MG63 (cell line): Measurements from ENCODE around the gene PLAAT3. TPM values are rescaled to one million over a fixed set of nuclear protein-coding genes. Genes with fewer than 3 reads are reported as not detected.
A peak's percentile ranks its signal among the peaks of the same experiment; 100 is the strongest.
"Not testable (repeated sequence)": the region's sequence is repeated elsewhere in the genome, so short reads cannot be mapped to it uniquely, and the experiment has no call there.

Experiments
- DNase-seq: peaks from one replicate; pipeline ENCODE4 v3.0.0-alpha.2; 2020
- H3K27me3 ChIP-seq: fragments of 250-450 bp; sonication (Bioruptor Pico); 2 replicates; pipeline ENCODE4 v1.5.1; 2020; ENCODE audit warnings: mild to moderate bottlenecking, moderate library complexity
- H3K36me3 ChIP-seq: fragments of 250-450 bp; sonication (Bioruptor Pico); 2 replicates; pipeline ENCODE4 v1.5.1; 2020; ENCODE audit warnings: mild to moderate bottlenecking, moderate library complexity
- H3K4me3 ChIP-seq: fragments of 250-450 bp; sonication (Bioruptor Pico); 2 replicates; pipeline ENCODE4 v1.5.1; 2020; ENCODE audit warnings: mild to moderate bottlenecking, moderate library complexity
- H3K9me3 ChIP-seq: fragments of 250-450 bp; sonication (Bioruptor Pico); 2 replicates; pipeline ENCODE4 v1.5.1; 2020; ENCODE audit warnings: mild to moderate bottlenecking, moderate library complexity
- total RNA-seq: library from RNA; depleted of rRNA; stranded (reverse); fragments of >200 nt; shearing (Covaris generic); gene quantifications from 2 replicates; pipeline ENCODE4 v1.2.3, GENCODE V29; 2014; ENCODE audit warnings: low replicate concordance

Gene PLAAT3
- total RNA-seq, 1 experiment from 2014 or later = 28.8 TPM

GRCh38 chr11:63586451-63587166 is 27.6 kb downstream of the PLAAT3 start:
- H3K9me3 ChIP-seq = no peaks in the 10 kb centered on the region; the same call in 1 of the 2 replicates
- no peaks in the 10 kb centered on the region for H3K27me3 ChIP-seq
- no peak overlapping the region for H3K4me3 ChIP-seq
- no peak for DNase-seq
- H3K36me3 ChIP-seq = no peaks in the 10 kb centered on the region

- Histone ChIP-seq H3K9me3 (no peaks in the 10 kb centered on the region; the same call in none of the 2 replicates), H3K36me3 (no peaks in the 10 kb centered on the region), H3K27me3 (no peaks in the 10 kb centered on the region), H3K4me3 (no peak overlapping the region)
- no peak for DNase-seq
Measured at GRCh38 chr11:63583357-63583677, 30.9 kb downstream of the PLAAT3 start.

DNA sequence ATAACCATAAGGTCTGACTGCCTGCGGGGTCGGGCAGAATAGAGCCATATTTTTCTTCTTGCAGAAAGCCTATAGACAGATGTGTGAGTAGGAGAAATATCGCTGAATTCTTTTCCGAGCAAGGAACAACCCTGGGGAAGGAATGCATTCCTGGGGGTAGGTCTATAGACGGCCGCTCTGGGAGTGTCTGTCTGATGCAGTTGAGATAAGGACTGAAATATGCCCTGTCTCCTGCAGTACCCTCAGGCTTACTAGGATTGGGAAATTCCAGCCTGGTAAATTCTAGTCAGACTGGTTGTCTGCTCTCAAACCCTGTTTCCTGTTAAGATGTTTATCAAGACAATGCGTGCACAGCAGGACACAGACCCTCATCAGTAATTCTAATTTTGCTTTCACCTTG is 33.0 kb downstream of the PLAAT3 start:
- not testable (repeated sequence) for H3K27me3 ChIP-seq, DNase-seq, H3K9me3 ChIP-seq, H3K36me3 ChIP-seq, H3K4me3 ChIP-seq

GRCh38 chr11:63578882-63579281 is 35.4 kb downstream of the PLAAT3 start:
- not testable (repeated sequence) for DNase-seq, H3K27me3 ChIP-seq, H3K4me3 ChIP-seq, H3K9me3 ChIP-seq, H3K36me3 ChIP-seq

DNA sequence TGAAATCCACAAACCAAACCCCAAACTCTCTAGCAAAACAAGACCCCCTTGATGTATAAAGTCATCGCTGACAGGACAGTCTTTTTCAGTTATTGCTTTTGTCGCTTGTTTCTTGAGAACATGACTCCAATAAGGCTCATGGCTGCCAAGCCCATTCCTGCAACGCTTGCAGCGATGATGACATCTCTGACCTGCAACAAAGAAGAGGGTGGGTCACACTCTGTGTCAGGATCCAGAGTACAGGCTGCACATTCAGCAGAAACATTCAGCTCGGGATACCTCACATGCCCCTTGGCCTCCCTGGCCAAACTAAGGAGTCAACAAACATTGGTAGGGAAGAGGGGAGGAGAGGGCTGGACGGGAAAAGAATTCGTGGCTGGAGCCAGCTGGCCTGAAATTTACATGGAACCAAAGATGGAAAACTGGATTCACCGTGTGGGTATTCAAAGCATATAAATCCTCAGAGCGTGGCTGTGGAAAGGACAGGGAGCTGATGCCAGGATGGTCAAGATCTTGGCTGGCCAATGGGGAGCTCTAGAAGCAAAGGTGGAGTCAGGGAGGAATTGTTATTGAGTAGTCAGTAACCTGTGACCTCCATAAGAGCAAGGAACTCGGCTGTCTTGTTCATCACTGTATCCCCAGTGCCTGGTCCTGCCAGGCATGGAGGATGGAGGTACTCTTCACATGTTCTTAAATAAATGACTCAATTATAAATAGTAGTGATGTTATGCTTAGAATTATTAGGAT is 39.2 kb downstream of the PLAAT3 start:
- Histone ChIP-seq H3K4me3 (peak overlapping the region; percentile 23), H3K9me3 (no peaks in the 10 kb centered on the region; the same call in 1 of the 2 replicates), H3K36me3 (no peaks in the 10 kb centered on the region; the same call in 1 of the 2 replicates), H3K27me3 (no peaks in the 10 kb centered on the region)
- peak; percentile 16 for DNase-seq

GRCh38 chr11:63573881-63574855 is 40.1 kb downstream of the PLAAT3 start:
- H3K36me3 ChIP-seq = no peaks in the 10 kb centered on the region; the same call in 1 of the 2 replicates
- H3K27me3 ChIP-seq = no peaks in the 10 kb centered on the region
- peak overlapping the region; percentile 23 for H3K4me3 ChIP-seq
- DNase-seq = peak; percentile 68
- H3K9me3 ChIP-seq = no peaks in the 10 kb centered on the region

DNA sequence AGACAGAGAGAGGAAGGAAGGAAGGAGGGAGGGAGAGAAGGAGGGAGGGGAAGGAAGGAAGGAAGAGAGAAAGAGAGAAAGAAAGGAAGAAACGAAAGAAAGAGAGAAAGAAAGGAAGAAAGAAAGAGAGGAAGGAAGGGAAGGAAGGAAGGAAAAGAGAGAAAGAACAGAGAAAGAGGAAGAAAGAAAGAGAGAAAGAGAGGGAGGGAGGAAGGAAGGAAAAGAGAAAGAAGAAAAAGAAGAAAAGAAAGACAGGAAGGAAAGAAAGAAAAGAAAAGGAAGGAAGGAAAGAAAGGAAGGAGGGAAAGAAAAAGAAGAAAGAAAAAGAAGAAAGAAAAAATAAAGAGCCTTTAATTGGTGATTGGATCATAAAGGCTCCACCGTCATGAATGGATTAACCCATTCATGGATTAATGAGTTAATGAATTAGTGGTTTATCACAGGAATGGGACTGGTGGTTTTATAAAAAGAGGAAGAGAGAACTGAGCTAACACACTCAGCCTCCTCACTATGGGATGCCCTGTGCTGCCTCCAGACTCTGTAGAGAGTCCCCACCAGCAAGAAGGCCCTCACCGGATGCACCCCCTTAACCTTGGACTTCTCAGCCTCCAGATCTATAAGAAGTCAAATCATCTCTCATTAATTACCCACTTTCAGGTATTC is 42.1 kb downstream of the PLAAT3 start:
- no peak overlapping the region for H3K4me3 ChIP-seq
- no peaks in the 10 kb centered on the region for H3K27me3 ChIP-seq
- H3K9me3 ChIP-seq = 0 out of 2 replicates have a peak, but pooled peaks cover 2% of the 10 kb centered on the region
- no peaks in the 10 kb centered on the region; the same call in 1 of the 2 replicates for H3K36me3 ChIP-seq
- DNase-seq = no peak

GRCh38 chr11:63569570-63569969 is 44.7 kb downstream of the PLAAT3 start:
- Histone ChIP-seq H3K9me3 (0 out of 2 replicates have a peak, but pooled peaks cover 2% of the 10 kb centered on the region), H3K27me3 (no peaks in the 10 kb centered on the region), H3K4me3 (no peak overlapping the region), H3K36me3 (no peaks in the 10 kb centered on the region; the same call in 1 of the 2 replicates)
- DNase-seq = no peak

GRCh38 chr11:63567044-63567840 is 47.0 kb downstream of the PLAAT3 start:
- DNase-seq = peak; percentile 53
- H3K4me3 ChIP-seq = no peak overlapping the region
- 0 out of 2 replicates have a peak, but pooled peaks cover 2% of the 10 kb centered on the region for H3K9me3 ChIP-seq
- H3K27me3 ChIP-seq = no peaks in the 10 kb centered on the region
- H3K36me3 ChIP-seq = no peaks in the 10 kb centered on the region

GRCh38 chr11:63564784-63565350 is 49.4 kb downstream of the PLAAT3 start:
- no peak overlapping the region for H3K4me3 ChIP-seq
- no peaks in the 10 kb centered on the region for H3K27me3 ChIP-seq
- no peaks in the 10 kb centered on the region for H3K36me3 ChIP-seq
- peak; percentile 41 for DNase-seq
- H3K9me3 ChIP-seq = 0 out of 2 replicates have a peak, but pooled peaks cover 2% of the 10 kb centered on the region

DNA sequence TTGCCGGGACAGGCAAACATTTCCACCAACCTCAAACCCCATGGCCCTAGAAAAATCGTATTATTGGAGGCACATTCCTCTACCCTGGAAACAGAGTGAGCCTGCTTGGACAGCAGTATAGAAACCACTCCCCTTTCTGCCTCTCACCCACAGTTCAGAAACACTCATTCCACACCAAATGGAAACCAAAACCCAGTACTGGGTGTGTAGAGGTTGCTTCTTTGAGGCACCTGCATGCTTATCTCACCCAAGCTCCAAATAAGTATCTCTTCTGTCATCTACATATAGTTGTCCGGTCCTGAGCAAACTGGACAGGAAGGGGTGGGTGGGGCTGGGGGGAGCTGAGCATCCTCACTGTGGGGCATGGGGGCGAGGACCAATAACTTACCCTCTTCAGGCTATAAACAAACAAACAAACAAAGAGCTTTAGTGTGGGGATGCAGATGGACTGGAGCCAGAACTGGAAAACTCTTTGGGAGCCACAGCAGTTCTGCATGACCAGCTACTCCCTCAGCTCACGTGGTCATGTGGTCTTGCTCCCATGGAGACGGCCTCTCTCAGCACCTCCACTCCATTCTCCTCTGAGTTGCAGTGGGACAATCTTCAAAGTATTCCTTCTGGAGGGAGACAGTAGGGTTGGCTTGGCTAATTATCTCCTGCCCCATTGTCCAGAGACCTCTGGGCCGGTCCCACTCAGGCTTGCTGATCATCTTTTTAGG is 50.0 kb downstream of the PLAAT3 start:
- DNase-seq = no peak
- Histone ChIP-seq H3K9me3 (0 out of 2 replicates have a peak, but pooled peaks cover 2% of the 10 kb centered on the region), H3K36me3 (no peaks in the 10 kb centered on the region), H3K27me3 (no peaks in the 10 kb centered on the region), H3K4me3 (no peak overlapping the region)

DNA sequence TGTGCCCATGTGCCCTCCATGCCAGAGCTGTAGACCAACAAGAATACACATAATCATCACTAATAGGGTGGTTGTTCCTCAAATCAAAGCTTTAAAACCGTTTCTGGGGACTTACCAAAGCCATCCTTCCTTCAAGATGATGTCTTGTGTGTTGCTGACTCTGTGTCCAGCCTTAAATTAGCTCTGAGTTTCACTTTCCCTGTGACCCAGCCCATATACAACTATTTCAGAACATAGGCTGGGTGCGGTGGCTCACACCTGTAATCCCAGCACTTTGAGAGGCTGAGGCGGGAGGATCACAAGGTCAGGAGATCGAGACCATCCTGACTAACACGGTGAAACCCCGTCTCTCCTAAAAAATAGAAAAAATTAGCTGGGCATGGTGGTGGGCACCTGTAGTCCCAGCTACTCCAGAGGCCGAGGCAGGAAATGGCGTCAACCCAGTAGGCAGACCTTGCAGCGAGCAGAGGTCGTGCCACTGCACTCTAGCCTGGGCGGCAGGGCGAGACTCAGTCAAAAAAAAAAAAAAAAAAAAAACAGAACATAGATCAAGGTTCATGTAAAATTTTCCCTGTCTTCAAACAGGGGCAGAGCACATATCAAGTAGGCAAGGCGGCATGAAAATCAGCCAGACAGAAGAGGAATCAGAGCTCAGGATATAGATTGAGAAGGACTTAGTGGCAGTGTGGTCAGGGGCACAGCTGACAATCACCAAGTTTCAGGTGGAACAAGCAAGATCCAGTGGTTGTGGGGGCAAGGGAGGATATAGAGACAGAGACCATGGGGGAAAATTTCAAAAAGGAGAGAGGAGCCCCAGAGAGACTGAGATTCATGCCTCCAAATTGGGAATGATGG is 50.8 kb downstream of the PLAAT3 start, which contains the start of gene PLAAT2:
Gene PLAAT2 (minus strand): TSS at position 179 of the 855 bp plus-strand sequence. CDS start 55 bp downstream, at position 124.
- no peaks in the 10 kb centered on the region for H3K36me3 ChIP-seq
- no peak for DNase-seq
- no peak within 1 kb of the TSS for H3K4me3 ChIP-seq
- no peaks in the 10 kb centered on the region for H3K27me3 ChIP-seq
- H3K9me3 ChIP-seq = 0 out of 2 replicates have a peak, but pooled peaks cover 2% of the 10 kb centered on the region

DNA sequence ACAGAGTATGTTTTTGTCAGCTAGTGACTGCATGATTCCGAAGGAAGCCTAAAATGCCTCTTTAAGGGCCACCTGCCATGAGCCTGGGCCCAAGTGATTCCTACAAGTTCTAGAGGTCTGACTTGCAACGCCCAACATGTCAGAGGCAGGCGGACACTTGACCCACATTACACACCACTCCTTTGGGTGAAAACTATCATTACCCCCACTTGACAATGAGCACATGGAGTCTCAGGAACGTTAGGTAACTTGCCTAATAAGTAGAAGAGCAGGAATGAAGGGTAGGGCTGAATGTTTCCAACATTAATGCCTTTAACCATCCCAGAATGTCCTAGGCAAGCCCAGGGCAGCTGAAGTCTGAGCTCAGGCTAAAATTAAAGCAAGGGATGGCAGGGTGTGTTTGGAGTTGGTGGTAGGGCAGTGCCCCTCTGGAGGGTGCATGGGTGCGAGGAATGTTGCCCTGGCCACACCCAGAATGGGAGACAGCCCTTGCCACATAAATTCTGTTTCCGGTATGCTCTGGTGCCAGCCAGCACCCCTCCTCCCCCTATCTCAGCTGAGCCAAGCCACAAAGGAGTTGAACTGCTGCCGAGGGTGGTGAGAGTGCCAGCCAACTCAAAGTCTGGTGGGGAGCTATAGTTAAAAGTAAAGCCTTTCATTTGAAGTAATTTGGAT is 53.6 kb downstream of the PLAAT3 start:
- Histone ChIP-seq H3K4me3 (no peak overlapping the region), H3K9me3 (no peaks in the 10 kb centered on the region), H3K27me3 (no peaks in the 10 kb centered on the region), H3K36me3 (no peaks in the 10 kb centered on the region)
- peak; percentile 76 for DNase-seq
